Measurements from ENCODE around the gene EIF4B. TPM values are rescaled to one million over a fixed set of nuclear protein-coding genes. Genes with fewer than 3 reads are reported as not detected.

The EIF4B gene
- total RNA-seq, 4 donors from 2014 or later: 297 to 484 (median 401) TPM

DNA sequence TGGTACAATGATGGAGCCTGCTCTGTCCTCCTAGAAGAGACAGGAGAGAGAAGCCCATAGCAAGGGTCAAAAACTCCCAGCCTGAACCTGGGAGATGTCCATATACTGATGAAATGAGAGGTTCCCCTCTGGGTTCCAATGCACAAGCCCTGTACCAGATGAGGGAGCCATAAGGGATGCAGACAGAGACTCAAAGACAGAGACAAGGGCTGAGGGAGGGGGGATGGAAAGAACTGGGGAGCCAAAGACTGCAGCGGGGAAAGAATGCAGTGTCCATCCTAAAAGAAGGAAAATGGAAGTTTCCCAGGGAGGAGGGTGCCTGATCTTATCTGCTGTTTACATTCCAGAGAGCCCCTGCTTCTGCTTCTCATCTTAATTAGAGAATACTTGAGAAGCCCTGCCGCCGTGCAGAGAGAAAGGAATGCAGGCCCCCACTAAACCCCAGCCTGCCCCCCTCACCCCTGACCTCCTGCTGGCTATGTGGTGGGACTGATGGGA is 29.6 kb upstream of the EIF4B start:
- no peaks in the 10 kb centered on the region for H3K36me3 ChIP-seq
- no peak overlapping the region for H3K27ac ChIP-seq
- no peak for TF ChIP-seq POLR2A (IDR thresholded peaks at IDR 0.05)
- no peak for TF ChIP-seq EP300 (IDR thresholded peaks at IDR 0.05)
- TF ChIP-seq, protein P1, sequence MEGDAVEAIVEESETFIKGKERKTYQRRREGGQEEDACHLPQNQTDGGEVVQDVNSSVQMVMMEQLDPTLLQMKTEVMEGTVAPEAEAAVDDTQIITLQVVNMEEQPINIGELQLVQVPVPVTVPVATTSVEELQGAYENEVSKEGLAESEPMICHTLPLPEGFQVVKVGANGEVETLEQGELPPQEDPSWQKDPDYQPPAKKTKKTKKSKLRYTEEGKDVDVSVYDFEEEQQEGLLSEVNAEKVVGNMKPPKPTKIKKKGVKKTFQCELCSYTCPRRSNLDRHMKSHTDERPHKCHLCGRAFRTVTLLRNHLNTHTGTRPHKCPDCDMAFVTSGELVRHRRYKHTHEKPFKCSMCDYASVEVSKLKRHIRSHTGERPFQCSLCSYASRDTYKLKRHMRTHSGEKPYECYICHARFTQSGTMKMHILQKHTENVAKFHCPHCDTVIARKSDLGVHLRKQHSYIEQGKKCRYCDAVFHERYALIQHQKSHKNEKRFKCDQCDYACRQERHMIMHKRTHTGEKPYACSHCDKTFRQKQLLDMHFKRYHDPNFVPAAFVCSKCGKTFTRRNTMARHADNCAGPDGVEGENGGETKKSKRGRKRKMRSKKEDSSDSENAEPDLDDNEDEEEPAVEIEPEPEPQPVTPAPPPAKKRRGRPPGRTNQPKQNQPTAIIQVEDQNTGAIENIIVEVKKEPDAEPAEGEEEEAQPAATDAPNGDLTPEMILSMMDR (IDR thresholded peaks at IDR 0.05): no peak
- H3K27me3 ChIP-seq: peaks cover 0 to 12% of the 10 kb centered on the region in 2 donors
- WGBS, 2 donors: 9 to 26% methylated on average over 3 of the region's 3 CpGs
- H3K4me1 ChIP-seq: peaks cover 0 to 8% (median 0%) of the 10 kb centered on the region in 4 donors
- DNase-seq (ENCODE audit: low spot score in 2 of 2): no peak
- no peaks in the 10 kb centered on the region for H3K9me3 ChIP-seq
- H3K4me3 ChIP-seq: no peak overlapping the region

DNA sequence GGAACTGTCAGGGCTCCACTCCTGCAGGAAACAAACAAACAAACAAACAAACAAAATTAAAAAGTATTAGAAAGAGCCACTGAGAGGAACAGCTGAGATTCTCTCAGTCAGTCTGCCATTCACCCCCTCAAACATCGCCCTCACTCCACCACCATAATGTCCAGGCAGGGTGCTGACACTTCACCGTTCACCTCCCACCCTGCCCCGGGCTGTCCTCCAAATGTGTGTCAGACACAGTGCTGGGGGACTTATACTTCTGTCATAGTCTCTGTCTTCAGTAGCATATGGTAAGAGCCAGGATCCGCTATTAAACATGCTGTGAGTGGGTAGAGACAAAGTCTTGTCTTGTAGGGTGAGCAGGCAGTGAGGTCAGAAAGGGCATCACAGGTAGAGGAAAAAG is 29.1 kb upstream of the EIF4B start:
- Histone ChIP-seq H3K4me3 (no peak overlapping the region), H3K27me3 (peaks cover 0 to 12% of the 10 kb centered on the region in 2 donors), H3K9me3 (no peaks in the 10 kb centered on the region), H3K36me3 (no peaks in the 10 kb centered on the region), H3K27ac (no peak overlapping the region), H3K4me1 (peaks cover 0 to 8% (median 0%) of the 10 kb centered on the region in 4 donors)
- TF ChIP-seq EP300 (IDR thresholded peaks at IDR 0.05): no peak
- TF ChIP-seq POLR2A (IDR thresholded peaks at IDR 0.05): no peak
- TF ChIP-seq, protein P1 (IDR thresholded peaks at IDR 0.05): no peak
- 38 to 41% methylated on average over 4 of the region's 4 CpGs for WGBS, 2 donors
- DNase-seq (ENCODE audit: low spot score in 2 of 2): no peak

DNA sequence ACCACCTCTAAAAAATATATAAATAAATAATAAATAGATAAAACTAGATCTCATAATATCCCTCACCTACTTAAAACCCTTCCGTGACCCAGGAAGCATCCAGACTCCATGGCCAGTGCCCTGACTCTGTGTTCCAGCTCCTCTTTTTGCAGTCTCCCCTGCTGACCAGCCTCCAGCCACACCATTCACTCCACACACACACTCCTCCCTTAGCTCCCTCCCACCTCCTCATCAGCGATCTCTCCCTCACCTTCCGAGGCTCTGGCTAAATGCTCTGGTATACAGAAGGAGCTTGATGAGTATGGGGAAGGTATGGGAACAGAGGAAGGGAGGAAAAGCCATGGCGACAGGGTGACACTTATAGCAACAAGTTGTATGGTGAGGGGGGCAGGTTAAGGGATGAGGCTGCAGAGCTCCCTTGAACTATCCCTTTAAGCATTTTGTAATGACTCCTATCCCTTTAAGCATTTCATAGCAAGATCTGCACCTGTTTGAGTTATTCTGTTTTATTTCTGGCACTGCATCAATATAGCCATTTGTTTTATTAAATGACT is 26.1 kb upstream of the EIF4B start:
- Histone ChIP-seq H3K27ac (no peak overlapping the region), H3K36me3 (no peaks in the 10 kb centered on the region), H3K9me3 (no peaks in the 10 kb centered on the region), H3K4me1 (peaks cover 0 to 8% (median 0%) of the 10 kb centered on the region in 4 donors), H3K4me3 (no peak overlapping the region), H3K27me3 (peaks cover 0 to 12% of the 10 kb centered on the region in 2 donors)
- no peak for TF ChIP-seq POLR2A (IDR thresholded peaks at IDR 0.05)
- TF ChIP-seq EP300 (IDR thresholded peaks at IDR 0.05): no peak
- no peak for DNase-seq (ENCODE audit: low spot score in 2 of 2)
- WGBS, 2 donors: 29 to 32% methylated on average over 4 of the region's 4 CpGs

DNA sequence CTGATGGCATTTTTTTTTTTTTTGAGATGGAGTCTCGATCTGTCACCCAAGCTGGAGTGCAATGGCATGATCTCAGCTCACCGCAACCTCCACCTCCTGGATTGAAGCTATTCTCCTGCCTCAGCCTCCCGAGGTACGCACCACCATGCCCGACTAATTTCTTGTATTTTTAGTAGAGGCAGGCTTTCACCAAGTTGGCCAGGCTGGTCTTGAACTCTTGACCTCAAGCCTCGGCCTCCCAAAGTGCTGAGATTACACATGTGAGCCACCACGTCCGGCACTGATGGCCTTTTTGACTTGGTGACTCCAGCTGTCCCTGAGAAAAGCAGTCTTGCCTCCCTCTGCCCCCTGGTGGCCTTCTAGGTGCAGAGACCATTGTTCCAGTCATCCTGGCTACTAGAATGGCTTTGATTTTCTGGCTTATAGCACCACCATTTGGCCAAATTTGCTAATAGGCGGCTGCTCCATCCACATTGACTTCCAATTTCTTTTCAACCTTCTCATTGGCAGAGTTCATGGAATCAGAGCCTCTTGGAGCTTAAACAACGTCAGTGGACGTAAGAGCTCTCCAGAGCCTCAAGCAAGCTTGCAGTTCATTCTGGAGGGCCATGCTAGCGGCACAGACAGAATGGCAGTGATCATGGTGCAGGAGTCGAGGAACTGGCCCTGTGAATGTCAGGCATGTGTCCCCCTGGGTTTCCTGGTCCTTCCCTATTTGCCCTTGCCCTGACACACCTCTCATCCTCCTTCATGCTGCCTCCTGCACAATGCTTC is 25.4 kb upstream of the EIF4B start:
- peaks cover 0 to 17% of the 10 kb centered on the region in 2 donors for H3K27me3 ChIP-seq
- no peaks in the 10 kb centered on the region for H3K9me3 ChIP-seq
- 28 to 32% methylated on average over 13 of the region's 13 CpGs for WGBS, 2 donors
- peak; percentile 70 to 90 for DNase-seq (ENCODE audit: low spot score in 2 of 2)
- no peak overlapping the region for H3K4me3 ChIP-seq
- H3K4me1 ChIP-seq: peaks cover 0 to 8% (median 0%) of the 10 kb centered on the region in 4 donors
- no peak overlapping the region for H3K27ac ChIP-seq
- H3K36me3 ChIP-seq: no peaks in the 10 kb centered on the region
- TF ChIP-seq, protein P1 (IDR thresholded peaks at IDR 0.05): peak; percentile 91 to 97 (median 95)
- TF ChIP-seq POLR2A (IDR thresholded peaks at IDR 0.05): no peak
- TF ChIP-seq EP300 (IDR thresholded peaks at IDR 0.05): peak in 1 of 2 donors; percentile 23

DNA sequence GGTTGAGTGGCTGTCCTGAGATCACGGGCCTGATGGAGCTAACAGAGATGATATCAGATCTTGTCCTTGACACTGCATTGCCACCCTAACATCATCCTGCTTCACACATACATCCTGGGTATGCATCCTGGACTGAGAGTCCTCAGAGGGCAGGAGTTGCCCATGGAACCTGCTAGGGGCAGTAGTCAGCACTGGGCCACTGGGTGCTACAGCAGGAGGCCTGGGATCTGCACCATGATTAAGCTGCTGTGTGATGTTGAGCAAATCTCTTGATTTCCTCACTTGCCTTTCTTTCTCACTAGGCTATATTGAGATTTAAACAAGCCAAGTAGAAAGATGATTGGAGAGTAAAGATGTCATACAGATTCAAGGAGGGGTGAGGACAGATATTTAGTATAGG is 22.1 kb upstream of the EIF4B start:
- H3K9me3 ChIP-seq: no peaks in the 10 kb centered on the region
- H3K36me3 ChIP-seq: no peaks in the 10 kb centered on the region
- no peak overlapping the region for H3K27ac ChIP-seq
- TF ChIP-seq, protein P1 (IDR thresholded peaks at IDR 0.05): no peak
- TF ChIP-seq EP300 (IDR thresholded peaks at IDR 0.05) (no peak), POLR2A (IDR thresholded peaks at IDR 0.05) (no peak)
- H3K4me1 ChIP-seq: peaks cover 0 to 8% (median 0%) of the 10 kb centered on the region in 4 donors
- no peak for DNase-seq (ENCODE audit: low spot score in 2 of 2)
- H3K27me3 ChIP-seq: peaks cover 0 to 10% of the 10 kb centered on the region in 2 donors
- H3K4me3 ChIP-seq: no peak overlapping the region
- 93 to 100% methylated on average over 1 of the region's 1 CpG for WGBS, 2 donors

Measured in tibial nerve (tissue), 4 donors.